Astrocyte (in vitro differentiated cells and primary cell): ENCODE data around the gene ELK1. TPM values are rescaled to one million over a fixed set of nuclear protein-coding genes. Genes with fewer than 3 reads are reported as not detected.

Experiments
- DNase-seq: peaks from one replicate; pipeline ENCODE4 v3.0.0-alpha.2; 2010; ENCODE audit warnings: low read depth
- FAIRE-seq: peaks from 2 replicates; lab custom pipeline; 2011; peaks lifted over from hg19 to GRCh38; lab: Jason Lieb, UNC
- H2AFZ ChIP-seq: 2 replicates; pipeline ENCODE4 v1.6.0; 2012; ENCODE audit warnings: low read depth, low read length, inconsistent platforms
- H3K27ac ChIP-seq: 2 replicates; pipeline ENCODE4 v1.5.1; 2011; ENCODE audit warnings: low read depth, low read length, inconsistent platforms
- H3K27me3 ChIP-seq: 2 replicates; pipeline ENCODE4 v1.6.0; 2011; ENCODE audit warnings: low read length, inconsistent platforms; ENCODE audit not compliant: insufficient read depth
- H3K36me3 ChIP-seq: 2 replicates; pipeline ENCODE4 v1.5.1; 2011; ENCODE audit warnings: low read length, inconsistent platforms; ENCODE audit not compliant: insufficient read depth
- H3K4me1 ChIP-seq: 2 replicates; pipeline ENCODE4 v1.5.1; 2011; ENCODE audit warnings: low read length, inconsistent platforms; ENCODE audit not compliant: insufficient read depth
- H3K4me2 ChIP-seq: 2 replicates; pipeline ENCODE4 v1.6.0; 2012; ENCODE audit warnings: low read length, inconsistent platforms
- H3K4me3 ChIP-seq: 2 replicates; pipeline ENCODE4 v1.5.1; 2011; ENCODE audit warnings: low read depth, mild to moderate bottlenecking, low read length, inconsistent platforms; ENCODE audit not compliant: insufficient read depth
- H3K79me2 ChIP-seq: 2 replicates; pipeline ENCODE4 v1.6.0; 2012; ENCODE audit warnings: mild to moderate bottlenecking, low read length, inconsistent platforms; ENCODE audit not compliant: insufficient read depth
- H3K9ac ChIP-seq: 2 replicates; pipeline ENCODE4 v1.6.0; 2012; ENCODE audit warnings: mild to moderate bottlenecking, low read length, inconsistent platforms
- H3K9me3 ChIP-seq: 2 replicates; pipeline ENCODE4 v1.5.1; 2012; ENCODE audit warnings: low read depth, mild to moderate bottlenecking, low read length, inconsistent platforms; ENCODE audit not compliant: insufficient read depth
- H4K20me1 ChIP-seq: 2 replicates; pipeline ENCODE4 v1.6.0; 2012; ENCODE audit warnings: low read length, inconsistent platforms; ENCODE audit not compliant: insufficient read depth
- H3K27ac Mint-ChIP-seq: one replicate; pipeline ENCODE4 v1.8.0; 2021; ENCODE audit warnings: mild to moderate bottlenecking, mixed read lengths; ENCODE audit not compliant: unreplicated experiment
- H3K27me3 Mint-ChIP-seq: one replicate; pipeline ENCODE4 v1.8.0; 2021; ENCODE audit warnings: low read depth, mixed read lengths; ENCODE audit not compliant: unreplicated experiment
- H3K36me3 Mint-ChIP-seq: one replicate; pipeline ENCODE4 v1.8.0; 2021; ENCODE audit warnings: low read depth, mixed read lengths; ENCODE audit not compliant: unreplicated experiment
- H3K4me1 Mint-ChIP-seq: one replicate; pipeline ENCODE4 v1.8.0; 2021; ENCODE audit warnings: low read depth, mixed read lengths; ENCODE audit not compliant: unreplicated experiment
- H3K4me3 Mint-ChIP-seq: one replicate; pipeline ENCODE4 v1.8.0; 2021; ENCODE audit warnings: mild to moderate bottlenecking, moderate library complexity, mixed read lengths; ENCODE audit not compliant: unreplicated experiment
- H3K9me3 Mint-ChIP-seq: one replicate; pipeline ENCODE4 v1.8.0; 2021; ENCODE audit warnings: mild to moderate bottlenecking, mixed read lengths; ENCODE audit not compliant: unreplicated experiment
- CTCF ChIP-seq: IDR thresholded peaks from 2 replicates; pipeline ENCODE4 v1.5.1; 2011; ENCODE audit warnings: low read depth, mild to moderate bottlenecking, inconsistent platforms, low read length, moderate library complexity; ENCODE audit not compliant: insufficient read depth
- EZH2 ChIP-seq: IDR thresholded peaks from 2 replicates; pipeline ENCODE4 v1.6.1; 2012; ENCODE audit warnings: mild to moderate bottlenecking, low read length, inconsistent platforms; ENCODE audit not compliant: insufficient read depth
- total RNA-seq: library from RNA; stranded (reverse); gene quantifications from 2 replicates; pipeline ENCODE4 v1.2.1, GENCODE V29; 2021

The ELK1 gene
- total RNA-seq, 1 donor from 2014 or later, result 34.1 TPM

GRCh38 chrX:47614618-47615017 lies 35.7 kb downstream of the ELK1 start:
- Histone ChIP-seq H4K20me1 (no peaks in the 10 kb centered on the region), H3K27me3 (no peaks in the 10 kb centered on the region), H2AFZ (no peak overlapping the region), H3K4me3 (no peak overlapping the region), H3K4me1 (no peaks in the 10 kb centered on the region), H3K79me2 (no peaks in the 10 kb centered on the region), H3K9ac (no peak overlapping the region), H3K4me2 (no peak overlapping the region), H3K9me3 (no peaks in the 10 kb centered on the region), H3K27ac (no peak overlapping the region), H3K36me3 (no peaks in the 10 kb centered on the region)
- Mint-ChIP-seq H3K4me1 (no peaks in the 10 kb centered on the region), H3K9me3 (peaks cover 2% of the 10 kb centered on the region), H3K27ac (no peak overlapping the region), H3K27me3 (peaks cover 16% of the 10 kb centered on the region), H3K36me3 (no peaks in the 10 kb centered on the region), H3K4me3 (no peak overlapping the region)
- FAIRE-seq (no peak), DNase-seq (no peak)
- TF ChIP-seq EZH2, result no peak

- FAIRE-seq (peak; percentile 77), DNase-seq (no peak)
- no peaks in the 10 kb centered on the region for H3K36me3 ChIP-seq
- no peaks in the 10 kb centered on the region for H3K9me3 ChIP-seq
- H3K36me3 Mint-ChIP-seq, result no peaks in the 10 kb centered on the region
- no peak overlapping the region for H3K4me3 ChIP-seq
- H3K4me3 Mint-ChIP-seq, result no peak overlapping the region
- H3K4me1 Mint-ChIP-seq, result no peaks in the 10 kb centered on the region
- H3K27ac ChIP-seq, result no peak overlapping the region
- peaks cover 2% of the 10 kb centered on the region for H3K9me3 Mint-ChIP-seq
- TF ChIP-seq EZH2 (no peak), CTCF (no peak)
- no peak overlapping the region for H3K4me2 ChIP-seq
- H3K27me3 Mint-ChIP-seq, result peaks cover 12% of the 10 kb centered on the region
- H3K79me2 ChIP-seq, result no peaks in the 10 kb centered on the region
- no peaks in the 10 kb centered on the region for H3K4me1 ChIP-seq
- no peak overlapping the region for H2AFZ ChIP-seq
- no peak overlapping the region for H3K27ac Mint-ChIP-seq
- H3K27me3 ChIP-seq, result no peaks in the 10 kb centered on the region
- H4K20me1 ChIP-seq, result no peaks in the 10 kb centered on the region
- no peak overlapping the region for H3K9ac ChIP-seq
These were observed 37.3 kb downstream of the ELK1 start for GRCh38 chrX:47613082-47613481.

GRCh38 chrX:47612418-47612817 lies 37.9 kb downstream of the ELK1 start:
- Histone ChIP-seq H3K79me2 (no peaks in the 10 kb centered on the region), H2AFZ (no peak overlapping the region), H3K4me2 (no peak overlapping the region), H4K20me1 (no peaks in the 10 kb centered on the region), H3K36me3 (no peaks in the 10 kb centered on the region), H3K4me1 (no peaks in the 10 kb centered on the region), H3K4me3 (no peak overlapping the region), H3K9me3 (no peaks in the 10 kb centered on the region), H3K27ac (no peak overlapping the region), H3K9ac (no peak overlapping the region), H3K27me3 (no peaks in the 10 kb centered on the region)
- Mint-ChIP-seq H3K27me3 (peaks cover 7% of the 10 kb centered on the region), H3K9me3 (peaks cover 2% of the 10 kb centered on the region), H3K27ac (no peak overlapping the region), H3K4me1 (no peaks in the 10 kb centered on the region), H3K36me3 (no peaks in the 10 kb centered on the region), H3K4me3 (no peak overlapping the region)
- FAIRE-seq (no peak), DNase-seq (no peak)
- TF ChIP-seq CTCF (no peak), EZH2 (no peak)
